Fibroblast of mammary gland (primary cell): ENCODE results near the gene PEX19.

Experiments
- DNase-seq: peaks from one replicate; pipeline ENCODE4 v3.0.0-alpha.2; 2010; ENCODE audit warnings: low read depth
- H3K4me3 ChIP-seq: 2 replicates; pipeline ENCODE4 v1.5.1; 2011; ENCODE audit warnings: low read depth, mild to moderate bottlenecking, low read length, moderate library complexity; ENCODE audit not compliant: control insufficient read depth
- CTCF ChIP-seq: conservative IDR thresholded peaks from 2 replicates; pipeline ENCODE4 v1.5.1; 2011; ENCODE audit warnings: low read depth, low read length, inconsistent platforms; ENCODE audit not compliant: control insufficient read depth, insufficient read depth

The PEX19 gene

GRCh38 chr1:160261893-160262794, 22.8 kb downstream of the PEX19 start, which contains the start of gene DCAF8:
DCAF8 (minus strand) TSS chr1:160262549; CDS start chr1:160244008, 18,541 bp downstream.
- TF ChIP-seq CTCF = no peak
- DNase-seq = peak; percentile 96
- peak within 1 kb of the TSS; percentile 100 for H3K4me3 ChIP-seq

- TF ChIP-seq CTCF = no peak
- peak overlapping the region; percentile 100 for H3K4me3 ChIP-seq
- DNase-seq = peak; percentile 85
Measured at GRCh38 chr1:160261556-160261892, 23.4 kb downstream of the PEX19 start.

- peak; percentile 93 for DNase-seq
- TF ChIP-seq CTCF = no peak
- peak overlapping the region; percentile 100 for H3K4me3 ChIP-seq
Measured at GRCh38 chr1:160260406-160261382, 24.2 kb downstream of the PEX19 start.

- TF ChIP-seq CTCF = no peak
- H3K4me3 ChIP-seq = no peak overlapping the region
- DNase-seq = no peak
Measured at GRCh38 chr1:160258177-160258798, 26.6 kb downstream of the PEX19 start.

- no peak for TF ChIP-seq CTCF
- no peak overlapping the region for H3K4me3 ChIP-seq
Measured at GRCh38 chr1:160257411-160258015, 27.4 kb downstream of the PEX19 start.

More at GRCh38 chr1:160257411-160258015, 27.4 kb downstream of the PEX19 start:
- no peak for DNase-seq
